Hepatocyte (in vitro differentiated cells): ENCODE measurements around the gene GKN1. TPM values are rescaled to one million over a fixed set of nuclear protein-coding genes. Genes with fewer than 3 reads are reported as not detected.

Experiments
- DNase-seq: peaks from one replicate; pipeline ENCODE4 v3.0.0-alpha.2; 2016; ENCODE audit warnings: low spot score
- H2AFZ ChIP-seq: fragments of 200-600 bp; sonication (generic); 2 replicates; pipeline ENCODE4 v1.6.0; 2016; ENCODE audit warnings: antibody characterized with exemption, mild to moderate bottlenecking
- H3K27ac ChIP-seq: fragments of 200-600 bp; sonication (generic); 2 replicates; pipeline ENCODE4 v1.5.1; 2016; ENCODE audit warnings: mild to moderate bottlenecking
- H3K27me3 ChIP-seq: fragments of 200-600 bp; sonication (generic); 2 replicates; pipeline ENCODE4 v1.6.1; 2016
- H3K36me3 ChIP-seq: fragments of 200-600 bp; sonication (generic); replicated peaks from 2 replicates; pipeline ENCODE4 v1.5.1; 2016; ENCODE audit warnings: low read depth; ENCODE audit not compliant: insufficient read depth
- H3K4me1 ChIP-seq: fragments of 200-600 bp; sonication (generic); 2 replicates; pipeline ENCODE4 v1.5.1; 2016; ENCODE audit warnings: mild to moderate bottlenecking, moderate library complexity; ENCODE audit not compliant: insufficient read depth
- H3K4me2 ChIP-seq: fragments of 200-600 bp; sonication (generic); 2 replicates; pipeline ENCODE4 v1.6.0; 2016
- H3K4me3 ChIP-seq: fragments of 200-600 bp; sonication (generic); 2 replicates; pipeline ENCODE4 v1.5.1; 2016; ENCODE audit warnings: mild to moderate bottlenecking
- H3K79me2 ChIP-seq: fragments of 200-600 bp; sonication (generic); 2 replicates; pipeline ENCODE4 v1.6.0; 2017; ENCODE audit warnings: mild to moderate bottlenecking
- H3K9me2 ChIP-seq: fragments of 200-600 bp; sonication (generic); replicated peaks from 2 replicates; pipeline ENCODE4 v1.6.0; 2017; ENCODE audit warnings: mild to moderate bottlenecking; ENCODE audit not compliant: insufficient read depth
- H3K9me3 ChIP-seq: fragments of 200-600 bp; sonication (generic); 2 replicates; pipeline ENCODE4 v1.5.1; 2016; ENCODE audit warnings: low read depth, mild to moderate bottlenecking
- H4K20me1 ChIP-seq: fragments of 200-600 bp; sonication (generic); 2 replicates; pipeline ENCODE4 v1.6.0; 2016; ENCODE audit warnings: mild to moderate bottlenecking; ENCODE audit not compliant: insufficient read depth, poor library complexity, severe bottlenecking
- CTCF ChIP-seq: fragments of 200-600 bp; sonication (generic); IDR thresholded peaks from 2 replicates; pipeline ENCODE4 v1.5.1; 2016; ENCODE audit warnings: antibody characterized with exemption, mild to moderate bottlenecking; ENCODE audit not compliant: poor library complexity
- EZH2 ChIP-seq: fragments of 200-600 bp; sonication (generic); IDR thresholded peaks from 2 replicates; pipeline ENCODE4 v1.6.1; 2016; ENCODE audit warnings: antibody characterized with exemption, mild to moderate bottlenecking, borderline replicate concordance
- EZH2phosphoT487 ChIP-seq: fragments of 200-600 bp; sonication (generic); IDR thresholded peaks from one replicate; pipeline ENCODE4 v1.6.1; 2018; ENCODE audit warnings: antibody characterized with exemption, mild to moderate bottlenecking, low read depth, moderate library complexity; ENCODE audit not compliant: unreplicated experiment, severe bottlenecking
- WGBS: methylation state at CpG from one replicate; pipeline ENCODE4 v1.1.6; 2016; ENCODE audit warnings: low lambda C conversion rate; ENCODE audit errors: missing lambda C conversion rate; 5-methylcytosine and 5-hydroxymethylcytosine counted together
- polyA plus RNA-seq: library from polyadenylated mRNA; unstranded; fragments of >200 nt; fragmentation: Nextera tagmentation; extraction: Ambion mirVana; gene quantifications from 2 replicates; pipeline ENCODE4 v1.2.1, GENCODE V29; 2016
- total RNA-seq: library from RNA; depleted of rRNA; stranded (reverse); fragments of >200 nt; gene quantifications from 2 replicates; pipeline ENCODE4 v1.2.3, GENCODE V29; 2014

The GKN1 gene
- total and polyA plus RNA-seq, 2 experiments from 2014 or later: 0.25 to 0.53 TPM

- Histone ChIP-seq H3K4me3 (no peak overlapping the region), H3K79me2 (no peaks in the 10 kb centered on the region), H2AFZ (no peak overlapping the region), H4K20me1 (no peaks in the 10 kb centered on the region), H3K27ac (no peak overlapping the region), H3K4me2 (no peak overlapping the region), H3K27me3 (no peaks in the 10 kb centered on the region), H3K9me2 (no peaks in the 10 kb centered on the region), H3K36me3 (no peaks in the 10 kb centered on the region), H3K4me1 (no peaks in the 10 kb centered on the region), H3K9me3 (peaks cover under 1% of the 10 kb centered on the region)
- no peak for TF ChIP-seq EZH2
- no peak for TF ChIP-seq EZH2phosphoT487
- no peak for TF ChIP-seq CTCF
- DNase-seq: no peak
These were observed 32.7 kb downstream of the GKN1 start for GRCh38 chr2:69007169-69007568.

- no peak for DNase-seq
- TF ChIP-seq EZH2phosphoT487: no peak
- no peak for TF ChIP-seq CTCF
- TF ChIP-seq EZH2: no peak
- Histone ChIP-seq H3K4me3 (no peak overlapping the region), H3K36me3 (no peaks in the 10 kb centered on the region), H4K20me1 (no peaks in the 10 kb centered on the region), H3K9me3 (no peaks in the 10 kb centered on the region), H3K4me2 (no peak overlapping the region), H3K27me3 (no peaks in the 10 kb centered on the region), H3K9me2 (no peaks in the 10 kb centered on the region), H3K27ac (no peak overlapping the region), H3K79me2 (no peaks in the 10 kb centered on the region), H3K4me1 (no peaks in the 10 kb centered on the region), H2AFZ (no peak overlapping the region)
These were observed 33.2 kb downstream of the GKN1 start for GRCh38 chr2:69007603-69008002.

- H3K79me2 ChIP-seq: peaks cover 17% of the 10 kb centered on the region
- H3K4me3 ChIP-seq: no peak overlapping the region
- H3K9me2 ChIP-seq: no peaks in the 10 kb centered on the region
- WGBS: 63% methylated on average over 8 of the region's 8 CpGs
- no peak overlapping the region for H2AFZ ChIP-seq
- H4K20me1 ChIP-seq: no peaks in the 10 kb centered on the region
- no peak for DNase-seq
- peaks cover 11% of the 10 kb centered on the region for H3K27me3 ChIP-seq
- no peaks in the 10 kb centered on the region for H3K9me3 ChIP-seq
- no peaks in the 10 kb centered on the region for H3K36me3 ChIP-seq
- no peak overlapping the region for H3K27ac ChIP-seq
- no peak overlapping the region for H3K4me2 ChIP-seq
- TF ChIP-seq CTCF (no peak), EZH2phosphoT487 (no peak), EZH2 (no peak)
- H3K4me1 ChIP-seq: no peaks in the 10 kb centered on the region
These were observed 36.2 kb downstream of the GKN1 start for GRCh38 chr2:69010437-69011194.
